ENCODE measurements around the gene TAS2R31. TPM values are rescaled to one million over a fixed set of nuclear protein-coding genes. Genes with fewer than 3 reads are reported as not detected.
"Not testable (repeated sequence)": the region's sequence is repeated elsewhere in the genome, so short reads cannot be mapped to it uniquely, and the experiment has no call there.

The TAS2R31 gene
- polyA plus RNA-seq, 1 experiment: 0.60 TPM

DNA sequence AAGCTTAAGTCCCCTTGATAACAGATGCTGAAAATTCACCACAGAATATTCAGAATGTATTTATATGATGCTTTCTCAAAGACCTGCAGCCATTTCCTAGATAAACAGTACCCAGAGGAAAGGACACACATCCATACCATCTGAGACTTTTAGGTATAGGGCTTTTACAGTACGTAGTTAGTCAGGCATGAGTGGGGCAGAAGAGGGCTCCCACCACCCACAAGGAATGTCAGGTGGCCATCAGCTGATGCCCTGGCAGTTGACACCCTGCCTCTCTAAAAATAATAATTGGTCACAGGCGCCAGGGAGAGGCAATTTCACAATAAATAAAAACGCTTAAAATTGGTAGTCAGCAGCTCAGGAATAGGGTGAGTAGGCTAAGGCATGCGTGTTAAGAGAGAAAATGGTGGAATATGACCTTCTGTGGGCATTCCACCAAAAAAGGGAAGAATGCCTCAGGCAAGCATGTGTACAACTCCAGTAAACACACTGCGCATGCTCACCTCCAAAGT is 38.7 kb upstream of the TAS2R31 start:
- Histone ChIP-seq H3K4me3 (ENCODE audit: low read depth, low read length) (no peak overlapping the region), H3K9me3 (ENCODE audit: control insufficient read depth, insufficient read depth, low read length) (no peaks in the 10 kb centered on the region), H3K27me3 (ENCODE audit: control insufficient read depth, insufficient read depth, low read length) (no peaks in the 10 kb centered on the region), H3K27ac (ENCODE audit: low read depth, low read length) (no peak overlapping the region)
- ChIA-PET CTCF (no interaction called here), POLR2A (no interaction called here)
- DNase-seq (ENCODE audit: low read depth, low spot score): no peak
- TF ChIP-seq, protein P1, sequence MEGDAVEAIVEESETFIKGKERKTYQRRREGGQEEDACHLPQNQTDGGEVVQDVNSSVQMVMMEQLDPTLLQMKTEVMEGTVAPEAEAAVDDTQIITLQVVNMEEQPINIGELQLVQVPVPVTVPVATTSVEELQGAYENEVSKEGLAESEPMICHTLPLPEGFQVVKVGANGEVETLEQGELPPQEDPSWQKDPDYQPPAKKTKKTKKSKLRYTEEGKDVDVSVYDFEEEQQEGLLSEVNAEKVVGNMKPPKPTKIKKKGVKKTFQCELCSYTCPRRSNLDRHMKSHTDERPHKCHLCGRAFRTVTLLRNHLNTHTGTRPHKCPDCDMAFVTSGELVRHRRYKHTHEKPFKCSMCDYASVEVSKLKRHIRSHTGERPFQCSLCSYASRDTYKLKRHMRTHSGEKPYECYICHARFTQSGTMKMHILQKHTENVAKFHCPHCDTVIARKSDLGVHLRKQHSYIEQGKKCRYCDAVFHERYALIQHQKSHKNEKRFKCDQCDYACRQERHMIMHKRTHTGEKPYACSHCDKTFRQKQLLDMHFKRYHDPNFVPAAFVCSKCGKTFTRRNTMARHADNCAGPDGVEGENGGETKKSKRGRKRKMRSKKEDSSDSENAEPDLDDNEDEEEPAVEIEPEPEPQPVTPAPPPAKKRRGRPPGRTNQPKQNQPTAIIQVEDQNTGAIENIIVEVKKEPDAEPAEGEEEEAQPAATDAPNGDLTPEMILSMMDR (IDR thresholded peaks at IDR 0.05; ENCODE audit: low read depth, low read length): no peak

DNA sequence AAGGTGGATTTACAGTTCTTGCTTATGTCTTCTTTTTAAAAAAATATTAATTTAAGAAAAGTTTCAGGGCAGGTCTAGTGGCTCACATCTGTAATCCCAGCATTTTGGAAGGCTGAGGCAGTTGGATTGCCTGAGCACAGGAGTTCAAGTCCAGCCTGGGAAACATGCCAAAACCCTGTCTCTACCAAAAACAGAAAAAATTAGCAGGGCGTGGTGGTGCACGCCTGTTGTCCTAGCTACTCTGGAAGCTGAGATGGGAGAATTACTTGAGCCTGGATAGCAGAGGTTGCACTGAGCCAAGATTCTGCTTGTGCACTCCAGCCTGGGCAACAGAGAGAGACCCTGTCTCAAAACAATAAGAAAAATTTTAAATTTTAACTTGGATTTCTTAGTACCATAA is 36.3 kb upstream of the TAS2R31 start:
- ChIA-PET CTCF (no interaction called here), POLR2A (no interaction called here)
- TF ChIP-seq, protein P1 (IDR thresholded peaks at IDR 0.05; ENCODE audit: low read depth, low read length): no peak
- no peaks in the 10 kb centered on the region for H3K9me3 ChIP-seq (ENCODE audit: control insufficient read depth, insufficient read depth, low read length)
- no peak overlapping the region for H3K4me3 ChIP-seq (ENCODE audit: low read depth, low read length)
- no peaks in the 10 kb centered on the region for H3K27me3 ChIP-seq (ENCODE audit: control insufficient read depth, insufficient read depth, low read length)
- H3K27ac ChIP-seq (ENCODE audit: low read depth, low read length): no peak overlapping the region
- no peak for DNase-seq (ENCODE audit: low read depth, low spot score)

DNA sequence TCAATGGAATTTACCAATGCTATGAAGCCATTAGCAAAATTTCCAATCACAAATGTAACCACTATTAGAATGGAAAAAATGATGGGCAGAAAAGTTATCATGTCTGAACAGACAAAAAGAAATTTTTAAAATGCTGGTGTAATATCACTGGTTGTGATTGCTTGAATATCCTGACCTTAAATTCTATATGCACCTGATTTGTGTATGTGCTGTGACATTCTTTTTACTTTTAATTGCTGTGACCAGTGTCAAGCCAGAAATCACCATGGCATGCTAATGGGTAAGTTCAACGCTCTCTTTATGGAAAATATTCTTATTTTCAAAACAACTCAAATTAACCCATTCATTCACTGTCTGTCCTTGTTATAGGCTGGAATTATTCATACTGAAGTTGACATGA is 31.0 kb upstream of the TAS2R31 start, which contains the start of gene TAS2R46:
TSS of gene TAS2R46 (minus strand) at position 101 of the 400 bp plus-strand sequence. CDS start at position 101, 0 bp downstream.
- DNase-seq (ENCODE audit: low read depth, low spot score); H3K27ac ChIP-seq (ENCODE audit: low read depth, low read length); POLR2A ChIA-PET; H3K9me3 ChIP-seq (ENCODE audit: control insufficient read depth, insufficient read depth, low read length); H3K27me3 ChIP-seq (ENCODE audit: control insufficient read depth, insufficient read depth, low read length); CTCF ChIA-PET; H3K4me3 ChIP-seq (ENCODE audit: low read depth, low read length): not testable (repeated sequence)

DNA sequence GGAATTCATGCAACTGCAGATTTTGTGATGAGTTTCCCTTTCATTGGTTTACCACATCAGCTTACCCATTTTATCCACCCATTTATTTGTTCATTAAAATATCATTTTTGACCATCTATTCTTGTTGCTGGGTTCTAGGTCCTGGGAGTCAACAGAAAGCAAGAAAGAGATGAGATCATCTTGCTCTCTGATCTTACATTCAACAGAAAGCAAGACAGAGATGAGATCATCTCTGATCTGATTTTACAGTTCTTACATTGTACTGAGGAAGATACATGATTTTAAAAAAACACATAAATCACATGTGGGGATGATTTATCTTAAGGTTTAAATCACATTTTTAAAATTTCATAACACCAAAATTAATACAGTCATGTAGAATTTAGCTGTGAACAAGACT is 28.6 kb upstream of the TAS2R31 start:
- POLR2A ChIA-PET: no interaction called here

DNA sequence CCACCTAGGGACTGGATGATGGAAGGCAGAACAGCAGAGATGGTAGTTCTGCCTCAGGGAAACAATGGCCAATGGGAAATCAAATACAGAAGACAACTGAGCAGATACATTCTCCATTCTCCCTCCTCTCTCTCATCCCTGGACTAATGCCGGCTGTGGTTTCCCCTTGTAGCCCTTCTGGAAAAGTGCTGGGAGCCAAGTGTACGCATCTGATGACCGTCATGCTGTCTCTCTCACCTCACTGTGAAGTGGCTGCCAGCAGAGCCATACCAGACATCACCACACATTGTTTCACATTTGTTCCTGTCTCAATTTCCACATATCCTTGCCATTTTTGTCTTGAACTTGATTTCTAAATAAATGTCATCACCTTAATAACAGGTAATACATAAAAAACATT is 27.8 kb upstream of the TAS2R31 start:
- Histone ChIP-seq H3K9me3 (ENCODE audit: control insufficient read depth, insufficient read depth, low read length) (no peaks in the 10 kb centered on the region), H3K27me3 (ENCODE audit: control insufficient read depth, insufficient read depth, low read length) (no peaks in the 10 kb centered on the region), H3K27ac (ENCODE audit: low read depth, low read length) (no peak overlapping the region), H3K4me3 (ENCODE audit: low read depth, low read length) (no peak overlapping the region)
- POLR2A ChIA-PET: no interaction called here
- no peak for DNase-seq (ENCODE audit: low read depth, low spot score)
- TF ChIP-seq, protein P1 (IDR thresholded peaks at IDR 0.05; ENCODE audit: low read depth, low read length): no peak
- CTCF ChIA-PET: no interaction called here

More for the DNA sequence above, 28.6 kb upstream of the TAS2R31 start:
- DNase-seq (ENCODE audit: low read depth, low spot score): no peak
- no peak overlapping the region for H3K4me3 ChIP-seq (ENCODE audit: low read depth, low read length)
- no peaks in the 10 kb centered on the region for H3K9me3 ChIP-seq (ENCODE audit: control insufficient read depth, insufficient read depth, low read length)
- no peak overlapping the region for H3K27ac ChIP-seq (ENCODE audit: low read depth, low read length)
- H3K27me3 ChIP-seq (ENCODE audit: control insufficient read depth, insufficient read depth, low read length): no peaks in the 10 kb centered on the region
- TF ChIP-seq, protein P1 (IDR thresholded peaks at IDR 0.05; ENCODE audit: low read depth, low read length): no peak
- CTCF ChIA-PET: no interaction called here

DNA sequence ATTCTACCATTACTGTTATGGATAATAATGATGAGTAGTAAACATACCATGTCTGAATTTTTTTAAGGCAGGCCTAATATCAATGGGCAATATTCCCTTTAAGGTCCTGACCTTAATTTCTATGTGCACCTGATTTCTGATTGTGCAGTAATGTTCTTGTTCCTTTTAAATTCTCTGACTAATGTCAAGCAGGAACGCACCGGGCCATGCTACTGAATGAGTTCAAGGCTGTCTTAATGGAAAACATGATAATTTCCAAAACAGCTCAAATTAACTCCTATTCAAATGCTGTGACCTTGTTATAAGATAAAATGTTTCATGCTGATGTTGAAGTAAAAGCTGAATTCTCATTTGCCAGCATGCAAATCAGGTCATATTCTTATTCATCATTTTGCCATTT is 24.1 kb upstream of the TAS2R31 start:
- H3K9me3 ChIP-seq (ENCODE audit: control insufficient read depth, insufficient read depth, low read length): no peaks in the 10 kb centered on the region
- no peaks in the 10 kb centered on the region for H3K27me3 ChIP-seq (ENCODE audit: control insufficient read depth, insufficient read depth, low read length)
- ChIA-PET CTCF (interaction anchor here (1.1 kb wide), 1 partner anchor 145 kb away, joined by 3 read pairs; no protein-coding TSS in a partner anchor), POLR2A (no interaction called here)
- H3K27ac ChIP-seq (ENCODE audit: low read depth, low read length): no peak overlapping the region
- DNase-seq (ENCODE audit: low read depth, low spot score): no peak
- TF ChIP-seq, protein P1 (IDR thresholded peaks at IDR 0.05; ENCODE audit: low read depth, low read length): no peak
- no peak overlapping the region for H3K4me3 ChIP-seq (ENCODE audit: low read depth, low read length)

DNA sequence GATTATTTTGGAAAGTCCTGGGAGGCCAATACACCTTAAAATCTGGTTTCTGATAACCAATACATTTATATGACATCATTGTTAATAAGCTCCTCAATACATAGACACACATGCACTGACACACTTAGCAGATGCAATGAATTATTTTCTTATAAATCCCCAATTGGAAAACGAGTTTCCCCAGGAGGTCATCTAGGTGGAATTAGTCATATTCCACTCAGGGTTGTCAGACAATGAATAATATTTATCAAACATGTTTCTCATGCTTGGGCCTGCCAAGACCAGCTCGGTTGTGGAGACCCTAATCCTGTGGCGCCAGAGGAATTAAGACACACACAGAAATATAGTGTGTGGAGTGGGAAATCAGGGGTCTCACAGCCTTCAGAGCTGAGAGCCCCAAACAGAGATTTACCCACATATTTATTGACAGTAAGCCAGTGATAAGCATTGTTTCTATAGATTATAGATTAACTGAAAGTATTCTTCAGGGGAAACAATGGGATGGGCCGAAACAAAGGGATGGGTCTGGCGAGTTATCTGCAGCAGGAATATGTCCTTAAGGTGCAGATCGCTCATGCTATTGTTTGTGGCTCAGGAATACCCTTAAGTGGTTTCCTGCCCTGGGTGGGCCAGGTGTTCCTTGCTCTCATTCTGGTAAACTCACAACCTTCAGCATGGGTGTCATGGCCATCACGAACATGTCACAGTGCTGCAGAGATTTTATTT is 18.8 kb upstream of the TAS2R31 start:
- H3K27me3 ChIP-seq (ENCODE audit: control insufficient read depth, insufficient read depth, low read length); H3K27ac ChIP-seq (ENCODE audit: low read depth, low read length); CTCF ChIA-PET; DNase-seq (ENCODE audit: low read depth, low spot score); H3K4me3 ChIP-seq (ENCODE audit: low read depth, low read length); POLR2A ChIA-PET; H3K9me3 ChIP-seq (ENCODE audit: control insufficient read depth, insufficient read depth, low read length): not testable (repeated sequence)
